Measurements from ENCODE around the gene CFAP45. TPM values are rescaled to one million over a fixed set of nuclear protein-coding genes. Genes with fewer than 3 reads are reported as not detected.

CFAP45 gene
- 0.32 TPM for total RNA-seq
- long read RNA-seq, partial matches to known transcripts = 1 of 2 reads
- long read RNA-seq, other reads (novel, unspliced or antisense) = 1 of 2 reads

GRCh38 chr1:159900086-159900680, at the start of gene CFAP45:
Gene CFAP45, minus strand, starts transcription at chr1:159900165. Its CDS starts 67 bp downstream, at chr1:159900098.
- peak; percentile 93 for DNase-seq (ENCODE audit: low spot score)
- intact Hi-C loops (cut with DNase I) = no loop called here

- intact Hi-C loops (cut with DNase I) = loop anchor here (5.0 kb wide), 1 partner anchor 152 kb away; no protein-coding TSS in a partner anchor
Measured at GRCh38 chr1:159949123-159949522, 49.2 kb upstream of the CFAP45 start.

GRCh38 chr1:159947942-159948341, 48.0 kb upstream of the CFAP45 start:
- DNase-seq (ENCODE audit: low spot score) = peak; percentile 3
- intact Hi-C loops (cut with DNase I) = loop anchor here (5.0 kb wide), 1 partner anchor 151 kb away; no protein-coding TSS in a partner anchor

More at GRCh38 chr1:159949123-159949522, 49.2 kb upstream of the CFAP45 start:
- DNase-seq (ENCODE audit: low spot score) = peak; percentile 55

GRCh38 chr1:159946242-159947187, 46.5 kb upstream of the CFAP45 start:
- DNase-seq (ENCODE audit: low spot score) = peak; percentile 33
- intact Hi-C loops (cut with DNase I) = loop anchor here (5.0 kb wide), 1 partner anchor 149 kb away; no protein-coding TSS in a partner anchor

GRCh38 chr1:159945483-159946241, 45.7 kb upstream of the CFAP45 start, which contains the start of gene IGSF9:
Gene IGSF9, minus strand, starts transcription at chr1:159945613. Its CDS starts 2,159 bp downstream, at chr1:159943454.
- intact Hi-C loops (cut with DNase I) = loop anchor here (2.0 to 5.0 kb wide), 2 partner anchors 61 to 148 kb away; no protein-coding TSS in a partner anchor
- DNase-seq (ENCODE audit: low spot score) = peak; percentile 87

GRCh38 chr1:159944623-159945455, 44.9 kb upstream of the CFAP45 start:
- intact Hi-C loops (cut with DNase I) = loop anchor here (2.0 to 5.0 kb wide), 2 partner anchors 62 to 148 kb away; no protein-coding TSS in a partner anchor
- peak; percentile 63 for DNase-seq (ENCODE audit: low spot score)

- no peak for DNase-seq (ENCODE audit: low spot score)
- intact Hi-C loops (cut with DNase I) = loop anchor here (2.0 kb wide), 1 partner anchor 63 kb away; no protein-coding TSS in a partner anchor
Measured at GRCh38 chr1:159943908-159944622, 44.1 kb upstream of the CFAP45 start.

GRCh38 chr1:159943278-159943640, 43.3 kb upstream of the CFAP45 start:
- intact Hi-C loops (cut with DNase I) = no loop called here
- peak; percentile 31 for DNase-seq (ENCODE audit: low spot score)

- intact Hi-C loops (cut with DNase I) = no loop called here
- DNase-seq (ENCODE audit: low spot score) = peak; percentile 20
Measured at GRCh38 chr1:159942632-159943277, 42.8 kb upstream of the CFAP45 start.

GRCh38 chr1:159941591-159942560, 41.9 kb upstream of the CFAP45 start:
- peak; percentile 49 for DNase-seq (ENCODE audit: low spot score)
- intact Hi-C loops (cut with DNase I) = no loop called here

GRCh38 chr1:159941141-159941540, 41.2 kb upstream of the CFAP45 start:
- intact Hi-C loops (cut with DNase I) = no loop called here
- DNase-seq (ENCODE audit: low spot score) = no peak

- intact Hi-C loops (cut with DNase I) = no loop called here
- no peak for DNase-seq (ENCODE audit: low spot score)
Measured at GRCh38 chr1:159940006-159940620, 40.1 kb upstream of the CFAP45 start.

- intact Hi-C loops (cut with DNase I) = no loop called here
- DNase-seq (ENCODE audit: low spot score) = no peak
Measured at GRCh38 chr1:159939678-159940002, 39.7 kb upstream of the CFAP45 start.

GRCh38 chr1:159938905-159939677, 39.1 kb upstream of the CFAP45 start:
- DNase-seq (ENCODE audit: low spot score) = no peak
- intact Hi-C loops (cut with DNase I) = no loop called here

GRCh38 chr1:159938211-159938852, 38.4 kb upstream of the CFAP45 start:
- intact Hi-C loops (cut with DNase I) = no loop called here
- DNase-seq (ENCODE audit: low spot score) = no peak

Measured in cardiac septum (tissue), 1 donor.